ENCODE measurements around the gene NCDN. TPM values are rescaled to one million over a fixed set of nuclear protein-coding genes. Genes with fewer than 3 reads are reported as not detected.

Gene NCDN
- total and polyA plus RNA-seq, 2 of the 8 experiments (the other 6 are each of a cell fraction or from before 2014, with no cell fraction given): 26.2 to 35.4 TPM

DNA sequence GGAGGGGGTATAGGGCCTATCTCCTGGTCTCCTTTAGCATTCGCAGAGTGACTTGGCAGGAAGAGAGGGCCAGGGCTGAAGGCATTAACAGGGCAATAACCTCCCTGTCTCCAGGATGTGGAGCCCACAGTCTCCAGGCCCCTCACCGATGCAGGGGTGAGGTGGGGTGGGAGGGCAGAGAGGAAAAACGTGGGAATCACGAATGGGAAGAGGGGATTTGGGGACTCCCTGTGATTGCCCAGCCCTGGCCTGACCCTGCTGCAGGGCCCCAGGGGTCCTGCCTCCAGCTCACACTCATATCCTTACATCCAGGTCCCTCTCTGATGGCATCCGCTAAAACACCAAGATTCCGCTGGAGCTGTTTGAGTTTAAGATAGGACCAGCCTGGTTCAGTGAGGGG lies 30.1 kb downstream of the NCDN start:
- H3K23ac ChIP-seq (ENCODE audit: insufficient read length): no peak overlapping the region
- H3K4ac ChIP-seq (replicated peaks; ENCODE audit: insufficient read length, low read depth, low read length): no peak overlapping the region
- CTCF ChIA-PET (ENCODE audit: partially characterized antibody): interaction anchor here (0.5 to 0.9 kb wide), 2 partner anchors 19 to 128 kb away, joined by 3 to 4 read pairs; no protein-coding TSS in a partner anchor
- no peak overlapping the region for H2AFZ ChIP-seq (ENCODE audit: low read length)
- H4K5ac ChIP-seq (ENCODE audit: insufficient read length, low read depth, low read length): no peak overlapping the region
- no peak overlapping the region for H3K18ac ChIP-seq (ENCODE audit: extremely low read depth, low read length)
- H2BK5ac ChIP-seq (ENCODE audit: low read depth, low read length): no peak overlapping the region
- no peaks in the 10 kb centered on the region for H3K79me2 ChIP-seq (ENCODE audit: control insufficient read depth in 1 of 2, insufficient read depth in 2 of 2, low read length in 2 of 2)
- peaks cover 0 to 8% (median 3%) of the 10 kb centered on the region in 4 experiments; a peak in 3 of 7 replicates for H3K4me1 ChIP-seq (replicated peaks in 1 of 4; ENCODE audit: control insufficient read depth in 3 of 4, insufficient read depth in 4 of 4, low read length in 3 of 4)
- H2BK12ac ChIP-seq (ENCODE audit: low read depth, low read length): no peak overlapping the region
- no peak overlapping the region for H2BK15ac ChIP-seq (ENCODE audit: low read length)
- 74% methylated on average over 6 of the region's 6 CpGs; no CpG with 5 or more reads in 1 of the 2 experiments for WGBS, 2 experiments (ENCODE audit: extremely low coverage in 1 of 2, insufficient coverage in 1 of 2, insufficient read length in 1 of 2, insufficient replicate concordance in 2 of 2, low coverage in 1 of 2, low lambda C conversion rate in 2 of 2, missing lambda C conversion rate in 1 of 2)
- H3K4me2 ChIP-seq (ENCODE audit: insufficient read depth in 1 of 2, low read depth in 2 of 2, low read length in 2 of 2): no peak overlapping the region
- H2BK20ac ChIP-seq (ENCODE audit: low read length): no peak overlapping the region
- FAIRE-seq: no peak
- no peaks in the 10 kb centered on the region for H3K36me3 ChIP-seq (ENCODE audit: control insufficient read depth in 2 of 4, insufficient read depth in 4 of 4, low read length in 3 of 4)
- H3K9ac ChIP-seq (replicated peaks in 1 of 4; ENCODE audit: extremely low read depth in 1 of 4, low read depth in 3 of 4, low read length in 3 of 4): no peak overlapping the region
- H3K14ac ChIP-seq (ENCODE audit: insufficient read length): no peak overlapping the region
- H3K56ac ChIP-seq (replicated peaks; ENCODE audit: insufficient read length, low read depth, low read length): no peak overlapping the region
- no peak overlapping the region for H3K27ac ChIP-seq (ENCODE audit: low read depth, low read length)
- no peaks in the 10 kb centered on the region for H3K9me3 ChIP-seq (ENCODE audit: insufficient read depth in 2 of 2, low read depth in 1 of 2, low read length in 1 of 2)
- DNase-seq (ENCODE audit: low read depth in 1 of 2, low spot score in 2 of 2): no peak
- POLR2A ChIA-PET (ENCODE audit: partially characterized antibody): interaction anchor here (1.1 to 1.5 kb wide), 2 partner anchors 10 kb away, joined by 4 read pairs; no protein-coding TSS in a partner anchor
- H2AK5ac ChIP-seq (ENCODE audit: low read depth, low read length): no peak overlapping the region
- H4K20me1 ChIP-seq (replicated peaks in 1 of 2; ENCODE audit: control insufficient read depth in 1 of 2, insufficient read depth in 2 of 2, low read length in 2 of 2): peaks cover 0 to 16% of the 10 kb centered on the region in 2 experiments
- peaks cover 0 to 2% (median 0%) of the 10 kb centered on the region in 4 experiments; a peak in 1 of 7 replicates for H3K27me3 ChIP-seq (replicated peaks in 1 of 4; ENCODE audit: control insufficient read depth in 3 of 4, extremely low read depth in 1 of 4, insufficient read depth in 3 of 4, low read length in 3 of 4)
- 0 out of 2 replicates have a peak, but pooled peaks cover 2% of the 10 kb centered on the region for H3K79me1 ChIP-seq (ENCODE audit: low read depth, low read length)
- no peak overlapping the region for H4K91ac ChIP-seq (replicated peaks; ENCODE audit: insufficient read length, low read length)
- no peak overlapping the region for H2BK120ac ChIP-seq (replicated peaks; ENCODE audit: low read depth, low read length)
- H3K4me3 ChIP-seq (ENCODE audit: extremely low read depth in 1 of 4, insufficient read depth in 2 of 4, low read depth in 3 of 4, low read length in 4 of 4): no peak overlapping the region
- no peaks in the 10 kb centered on the region; the same call in 1 of the 2 replicates for H3K23me2 ChIP-seq (ENCODE audit: low read depth, low read length)
- no peak overlapping the region for H4K8ac ChIP-seq (ENCODE audit: extremely low read depth, insufficient read depth, low read length)
- TF ChIP-seq RBBP5 (IDR thresholded peaks at IDR 0.05; ENCODE audit: borderline replicate concordance, low read depth, low read length) (no peak), SIN3A (conservative IDR thresholded peaks at IDR 0.05 in 1 of 2, IDR thresholded peaks at IDR 0.05 in 1 of 2; ENCODE audit: low read depth in 1 of 2, low read length in 2 of 2) (no peak), SAP30 (IDR thresholded peaks at IDR 0.05; ENCODE audit: insufficient read depth, insufficient replicate concordance, low read length) (no peak), JUN (IDR thresholded peaks at IDR 0.05; ENCODE audit: low read depth, low read length) (no peak), ZNF274 (IDR thresholded peaks at IDR 0.05; ENCODE audit: borderline replicate concordance, extremely low read depth, low read length) (no peak), MAFK (IDR thresholded peaks at IDR 0.05; ENCODE audit: low read depth, low read length) (no peak), SP4 (IDR thresholded peaks at IDR 0.05; ENCODE audit: low read length) (no peak), PHF8 (conservative IDR thresholded peaks at IDR 0.05; ENCODE audit: low read depth, low read length) (no peak), TAF1 (IDR thresholded peaks at IDR 0.05; ENCODE audit: low read depth, low read length) (no peak), POLR2AphosphoS5 (IDR thresholded peaks at IDR 0.05; ENCODE audit: low read depth, low read length) (no peak)
- TF ChIP-seq, protein P1, sequence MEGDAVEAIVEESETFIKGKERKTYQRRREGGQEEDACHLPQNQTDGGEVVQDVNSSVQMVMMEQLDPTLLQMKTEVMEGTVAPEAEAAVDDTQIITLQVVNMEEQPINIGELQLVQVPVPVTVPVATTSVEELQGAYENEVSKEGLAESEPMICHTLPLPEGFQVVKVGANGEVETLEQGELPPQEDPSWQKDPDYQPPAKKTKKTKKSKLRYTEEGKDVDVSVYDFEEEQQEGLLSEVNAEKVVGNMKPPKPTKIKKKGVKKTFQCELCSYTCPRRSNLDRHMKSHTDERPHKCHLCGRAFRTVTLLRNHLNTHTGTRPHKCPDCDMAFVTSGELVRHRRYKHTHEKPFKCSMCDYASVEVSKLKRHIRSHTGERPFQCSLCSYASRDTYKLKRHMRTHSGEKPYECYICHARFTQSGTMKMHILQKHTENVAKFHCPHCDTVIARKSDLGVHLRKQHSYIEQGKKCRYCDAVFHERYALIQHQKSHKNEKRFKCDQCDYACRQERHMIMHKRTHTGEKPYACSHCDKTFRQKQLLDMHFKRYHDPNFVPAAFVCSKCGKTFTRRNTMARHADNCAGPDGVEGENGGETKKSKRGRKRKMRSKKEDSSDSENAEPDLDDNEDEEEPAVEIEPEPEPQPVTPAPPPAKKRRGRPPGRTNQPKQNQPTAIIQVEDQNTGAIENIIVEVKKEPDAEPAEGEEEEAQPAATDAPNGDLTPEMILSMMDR (IDR thresholded peaks at IDR 0.05; ENCODE audit: control extremely low read depth in 1 of 3, insufficient read depth in 1 of 3, low read depth in 1 of 3, low read length in 3 of 3): no peak

Data from H1 (cell line).